NOMO-1 (cell line): ENCODE measurements around the gene CCDC69.
"Not testable (repeated sequence)": the region's sequence is repeated elsewhere in the genome, so short reads cannot be mapped to it uniquely, and the experiment has no call there.

Experiments used
- DNase-seq, 2 experiments: peaks; one replicate each; lab custom pipeline; 2025; ENCODE audit not compliant: unreplicated experiment in 2 of 2; lab: John Stamatoyannopoulos, UW

CCDC69 gene

GRCh38 chr5:151223447-151224264 is at the start of gene CCDC69:
CCDC69 (minus strand) TSS chr5:151224092; CDS start chr5:151223970, 122 bp downstream.
- DNase-seq: peak; percentile 64 to 76

- DNase-seq: peak; percentile 24 to 52
These were observed 47.4 kb upstream of the CCDC69 start for GRCh38 chr5:151271336-151271735.

GRCh38 chr5:151270599-151270998 is 46.7 kb upstream of the CCDC69 start:
- no peak for DNase-seq

GRCh38 chr5:151267491-151268260 is 43.8 kb upstream of the CCDC69 start:
- DNase-seq: no peak

GRCh38 chr5:151264113-151264512 is 40.2 kb upstream of the CCDC69 start:
- DNase-seq: peak in 1 of 2 experiments; percentile 20

GRCh38 chr5:151262532-151262931 is 38.6 kb upstream of the CCDC69 start:
- DNase-seq: no peak

GRCh38 chr5:151259931-151260330 is 36.0 kb upstream of the CCDC69 start:
- DNase-seq: no peak

- no peak for DNase-seq
These were observed 34.9 kb upstream of the CCDC69 start for GRCh38 chr5:151258816-151259215.

- peak; percentile 44 to 66 for DNase-seq
These were observed 34.3 kb upstream of the CCDC69 start for GRCh38 chr5:151258201-151258611.

GRCh38 chr5:151257731-151258181 is 33.9 kb upstream of the CCDC69 start:
- DNase-seq: peak; percentile 75 to 78

GRCh38 chr5:151255621-151256286 is 31.9 kb upstream of the CCDC69 start:
- peak; percentile 59 to 79 for DNase-seq

- DNase-seq: not testable (repeated sequence)
These were observed 31.1 kb upstream of the CCDC69 start for GRCh38 chr5:151254990-151255389.

- DNase-seq: peak; percentile 13 to 46
These were observed 30.7 kb upstream of the CCDC69 start for GRCh38 chr5:151254556-151254955.

GRCh38 chr5:151253605-151253950 is 29.7 kb upstream of the CCDC69 start:
- peak in 1 of 2 experiments; percentile 36 for DNase-seq

GRCh38 chr5:151252762-151253604 is 29.1 kb upstream of the CCDC69 start, which contains the start of gene GM2A:
GM2A (plus strand) TSS chr5:151253185; CDS start chr5:151253217, 32 bp downstream.
- peak; percentile 99 for DNase-seq

- DNase-seq: no peak
These were observed 27.7 kb upstream of the CCDC69 start for GRCh38 chr5:151251621-151252020.

- DNase-seq: no peak
These were observed 27.2 kb upstream of the CCDC69 start for GRCh38 chr5:151251001-151251551.

- DNase-seq: no peak
These were observed 26.6 kb upstream of the CCDC69 start for GRCh38 chr5:151250346-151251000.

- peak; percentile 39 to 55 for DNase-seq
These were observed 25.4 kb upstream of the CCDC69 start for GRCh38 chr5:151249281-151249680.
